Fibroblast of lung (primary cell): ENCODE results near the gene ME1. TPM values are rescaled to one million over a fixed set of nuclear protein-coding genes. Genes with fewer than 3 reads are reported as not detected.
A peak's percentile ranks its signal among the peaks of the same experiment; 100 is the strongest.
"Not testable (repeated sequence)": the region's sequence is repeated elsewhere in the genome, so short reads cannot be mapped to it uniquely, and the experiment has no call there.

Experiments used
- DNase-seq, 2 donors: peaks; one replicate each; pipeline versions ENCODE4 v3.0.0 to v3.0.0-alpha.2; 2010; ENCODE audit warnings: low read depth in 2 of 2
- H2AFZ ChIP-seq: 2 replicates; pipeline ENCODE4 v1.5.1; 2012; ENCODE audit warnings: low read length, control low read depth, inconsistent platforms
- H3K27ac ChIP-seq: 2 replicates; pipeline ENCODE4 v1.5.1; 2011; ENCODE audit warnings: low read length, control low read depth; ENCODE audit not compliant: insufficient read depth
- H3K27me3 ChIP-seq: 2 replicates; pipeline ENCODE4 v1.5.1; 2011; ENCODE audit warnings: mild to moderate bottlenecking, low read length; ENCODE audit not compliant: control insufficient read depth, insufficient read depth
- H3K36me3 ChIP-seq: 2 replicates; pipeline ENCODE4 v1.5.1; 2011; ENCODE audit warnings: low read length; ENCODE audit not compliant: control insufficient read depth, insufficient read depth
- H3K4me1 ChIP-seq: 2 replicates; pipeline ENCODE4 v1.5.1; 2011; ENCODE audit warnings: low read length; ENCODE audit not compliant: control insufficient read depth, insufficient read depth; ENCODE audit errors: extremely low read depth
- H3K4me2 ChIP-seq: 2 replicates; pipeline ENCODE4 v1.5.1; 2011; ENCODE audit warnings: low read length, control low read depth; ENCODE audit not compliant: insufficient read depth; ENCODE audit errors: extremely low read depth
- H3K4me3 ChIP-seq, 4 experiments: fragments of 200-600 bp in 1 of 4; sonication (generic) in 1 of 4; replicated peaks in 1 of 4; 2 replicates each; pipeline ENCODE4 v1.5.1; 2011 to 2016; ENCODE audit warnings: low read length in 4 of 4, low read depth in 3 of 4, mild to moderate bottlenecking in 3 of 4, control low read depth in 2 of 4, inconsistent platforms in 1 of 4, mixed read lengths in 1 of 4; ENCODE audit not compliant: insufficient read depth in 1 of 4; ENCODE audit errors: control extremely low read depth in 1 of 4
- H3K79me2 ChIP-seq: 2 replicates; pipeline ENCODE4 v1.5.1; 2012; ENCODE audit warnings: mild to moderate bottlenecking, low read length, inconsistent platforms; ENCODE audit not compliant: control insufficient read depth, insufficient read depth
- H3K9ac ChIP-seq: 2 replicates; pipeline ENCODE4 v1.5.1; 2011; ENCODE audit warnings: mild to moderate bottlenecking, low read length, control low read depth; ENCODE audit not compliant: insufficient read depth
- H3K9me3 ChIP-seq: 2 replicates; pipeline ENCODE4 v1.5.1; 2012; ENCODE audit warnings: low read depth, low read length; ENCODE audit not compliant: control insufficient read depth, insufficient read depth
- H4K20me1 ChIP-seq: 2 replicates; pipeline ENCODE4 v1.5.1; 2011; ENCODE audit warnings: low read length; ENCODE audit not compliant: control insufficient read depth, insufficient read depth; ENCODE audit errors: extremely low read depth
- CTCF ChIP-seq, 2 donors: IDR thresholded peaks in 1 of 2; conservative IDR thresholded peaks in 1 of 2; 1 replicate in 1 of 2; 2 replicates in 1 of 2; pipeline ENCODE4 v1.5.1; 2011 to 2012; ENCODE audit warnings: low read length in 2 of 2, control low read depth in 1 of 2, inconsistent platforms in 1 of 2, low read depth in 1 of 2, mild to moderate bottlenecking in 1 of 2
- EZH2 ChIP-seq: IDR thresholded peaks from 2 replicates; pipeline ENCODE4 v1.5.1; 2012; ENCODE audit warnings: low read length, control low read depth, mild to moderate bottlenecking; ENCODE audit errors: missing control alignments
- polyA plus RNA-seq, 2 donors: library from polyadenylated mRNA; depleted of rRNA in 1 of 2; stranded (reverse) in 1 of 2; unstranded in 1 of 2; fragments of >200 nt; gene quantifications; 2 replicates each; pipeline ENCODE4 v1.2.1, GENCODE V29; 2011 to 2012; ENCODE audit warnings: missing spikeins in 1 of 2
- total RNA-seq: library from RNA; depleted of rRNA; stranded (reverse); fragments of >200 nt; gene quantifications from 2 replicates; pipeline ENCODE4 v1.2.1, GENCODE V29; 2014

ME1 gene
- total and polyA plus RNA-seq, 2 donors (not counting 1 experiment from before 2014, with no cell fraction given): 35.8 to 44.3 TPM

GRCh38 chr6:83193747-83194566 is 236.9 kb downstream of the ME1 start:
- H3K27ac ChIP-seq: peak overlapping the region; percentile 85

GRCh38 chr6:83192871-83193746 is 237.7 kb downstream of the ME1 start, which contains the start of the genes PGM3 and RWDD2A:
Gene PGM3 (minus strand): TSS chr6:83193265. CDS start chr6:83191012, 2,253 bp downstream.
Gene RWDD2A (plus strand): TSS chr6:83193357. CDS start chr6:83194452, 1,095 bp downstream.
- H3K27me3 ChIP-seq: no peaks in the 10 kb centered on the region
- DNase-seq: peak; percentile 80 to 87
- TF ChIP-seq EZH2 (no peak), CTCF (conservative IDR thresholded peaks at IDR 0.05 in 1 of 2, IDR thresholded peaks at IDR 0.05 in 1 of 2; ENCODE audit: low read depth in 1 of 2, low read length in 2 of 2) (no peak)
- H3K9ac ChIP-seq: peak within 1 kb of the TSS; percentile 92
- H3K27ac ChIP-seq: peak within 1 kb of the TSS; percentile 85
- H3K79me2 ChIP-seq: peaks cover 43% of the 10 kb centered on the region
- peak within 1 kb of the TSS; percentile 86 for H2AFZ ChIP-seq
- no peaks in the 10 kb centered on the region for H3K4me1 ChIP-seq
- peak within 1 kb of the TSS; percentile 80 to 97 (median 92) for H3K4me3 ChIP-seq
- no peaks in the 10 kb centered on the region for H3K9me3 ChIP-seq
- H4K20me1 ChIP-seq: no peaks in the 10 kb centered on the region
- H3K36me3 ChIP-seq: peaks cover 2% of the 10 kb centered on the region
- peak within 1 kb of the TSS; percentile 86 for H3K4me2 ChIP-seq

More at GRCh38 chr6:83193747-83194566, 236.9 kb downstream of the ME1 start:
- Histone ChIP-seq H4K20me1 (no peaks in the 10 kb centered on the region), H3K9ac (peak overlapping the region; percentile 92), H3K27me3 (no peaks in the 10 kb centered on the region), H3K4me2 (peak overlapping the region; percentile 86), H3K36me3 (no peaks in the 10 kb centered on the region), H3K79me2 (peaks cover 39% of the 10 kb centered on the region), H2AFZ (peak overlapping the region; percentile 58), H3K4me1 (no peaks in the 10 kb centered on the region), H3K4me3 (peak overlapping the region; percentile 80 to 97 (median 92)), H3K9me3 (no peaks in the 10 kb centered on the region)
- peak; percentile 17 to 33 for DNase-seq
- TF ChIP-seq CTCF (conservative IDR thresholded peaks at IDR 0.05 in 1 of 2, IDR thresholded peaks at IDR 0.05 in 1 of 2; ENCODE audit: low read depth in 1 of 2, low read length in 2 of 2): no peak
- no peak for TF ChIP-seq EZH2

GRCh38 chr6:83192456-83192855 is 238.4 kb downstream of the ME1 start:
- peaks cover 2% of the 10 kb centered on the region for H3K36me3 ChIP-seq
- H3K4me1 ChIP-seq: no peaks in the 10 kb centered on the region
- H3K27me3 ChIP-seq: no peaks in the 10 kb centered on the region
- peak overlapping the region; percentile 85 for H3K27ac ChIP-seq
- H3K79me2 ChIP-seq: peaks cover 43% of the 10 kb centered on the region
- no peaks in the 10 kb centered on the region for H4K20me1 ChIP-seq
- H3K9me3 ChIP-seq: no peaks in the 10 kb centered on the region
- TF ChIP-seq EZH2: no peak
- TF ChIP-seq CTCF (conservative IDR thresholded peaks at IDR 0.05 in 1 of 2, IDR thresholded peaks at IDR 0.05 in 1 of 2; ENCODE audit: low read depth in 1 of 2, low read length in 2 of 2): no peak
- peak overlapping the region; percentile 92 for H3K9ac ChIP-seq
- peak overlapping the region; percentile 45 for H2AFZ ChIP-seq
- peak; percentile 15 to 31 for DNase-seq
- H3K4me2 ChIP-seq: peak overlapping the region; percentile 82
- H3K4me3 ChIP-seq: peak overlapping the region; percentile 80 to 97 (median 92)

GRCh38 chr6:83191974-83192373 is 238.9 kb downstream of the ME1 start:
- H3K9me3 ChIP-seq, H4K20me1 ChIP-seq, H3K27me3 ChIP-seq, DNase-seq, H3K36me3 ChIP-seq, H3K27ac ChIP-seq, H2AFZ ChIP-seq, H3K9ac ChIP-seq, H3K4me1 ChIP-seq: not testable (repeated sequence)
- peak overlapping the region; percentile 82 for H3K4me2 ChIP-seq
- peak overlapping the region; percentile 80 to 97 (median 92) for H3K4me3 ChIP-seq
- H3K79me2 ChIP-seq: peaks cover 43% of the 10 kb centered on the region
